HG03064 (cell line): ENCODE results near the gene JCAD.
"Not testable (repeated sequence)": the region's sequence is repeated elsewhere in the genome, so short reads cannot be mapped to it uniquely, and the experiment has no call there.

Experiments
- ATAC-seq: cut with Tn5 transposase; IDR thresholded peaks from one replicate; pipeline ENCODE4 v1.9.1; 2021; ENCODE audit warnings: low read depth; ENCODE audit not compliant: unreplicated experiment

JCAD gene

GRCh38 chr10:29998142-29998808 is 61.1 kb downstream of the JCAD start:
- ATAC-seq, result no peak

GRCh38 chr10:29994811-29995210 is 64.6 kb downstream of the JCAD start:
- ATAC-seq, result no peak

- no peak for ATAC-seq
These were observed 66.0 kb downstream of the JCAD start for GRCh38 chr10:29993319-29993915.

- ATAC-seq, result no peak
These were observed 66.5 kb downstream of the JCAD start for GRCh38 chr10:29992914-29993313.

GRCh38 chr10:29991382-29991781 is 68.0 kb downstream of the JCAD start:
- no peak for ATAC-seq

- ATAC-seq, result no peak
These were observed 71.9 kb downstream of the JCAD start for GRCh38 chr10:29987471-29987870.

GRCh38 chr10:29982997-29983648 is 76.3 kb downstream of the JCAD start:
- ATAC-seq, result no peak

- ATAC-seq, result no peak
These were observed 77.9 kb downstream of the JCAD start for GRCh38 chr10:29981510-29981909.

- no peak for ATAC-seq
These were observed 79.3 kb downstream of the JCAD start for GRCh38 chr10:29980084-29980483.

GRCh38 chr10:29979421-29979779 is 80.0 kb downstream of the JCAD start:
- ATAC-seq, result not testable (repeated sequence)

GRCh38 chr10:29977171-29977570 is 82.2 kb downstream of the JCAD start:
- no peak for ATAC-seq

GRCh38 chr10:29976134-29976533 is 83.3 kb downstream of the JCAD start:
- no peak for ATAC-seq

- ATAC-seq, result no peak
These were observed 84.6 kb downstream of the JCAD start for GRCh38 chr10:29974773-29975172.

GRCh38 chr10:29973921-29974320 is 85.5 kb downstream of the JCAD start:
- no peak for ATAC-seq

- ATAC-seq, result no peak
These were observed 88.8 kb downstream of the JCAD start for GRCh38 chr10:29970576-29970975.

- ATAC-seq, result no peak
These were observed 89.4 kb downstream of the JCAD start for GRCh38 chr10:29970012-29970396.

GRCh38 chr10:29969255-29970011 is 90.0 kb downstream of the JCAD start:
- ATAC-seq, result no peak

- ATAC-seq, result no peak
These were observed 90.8 kb downstream of the JCAD start for GRCh38 chr10:29968585-29968984.

GRCh38 chr10:29966269-29966668 is 93.1 kb downstream of the JCAD start:
- no peak for ATAC-seq
